Sciatic nerve (tissue), 2 donors: ENCODE data around the gene NTNG2. TPM values are rescaled to one million over a fixed set of nuclear protein-coding genes. Genes with fewer than 3 reads are reported as not detected.

Experiments used
- ATAC-seq: fragments of 200-7000 bp; cut with Tn5 transposase; one replicate; pipeline ENCODE4 v1.9.1; 2020; ENCODE audit warnings: mild to moderate bottlenecking, moderate library complexity
- DNase-seq: peaks from one replicate; pipeline ENCODE4 v3.0.0-alpha.2; 2020; ENCODE audit warnings: low spot score
- intact Hi-C: fragments of 100-400 bp; cut with DNase I; formaldehyde crosslinking; loops from one replicate; pipeline ENCODE4 v1.14.2; 2022
- total RNA-seq: library from RNA; stranded (reverse); fragmentation: NEBNext Ultra II Directional; extraction: Animal tissue kit (Norgen Biotek cat#: 25700); gene quantifications from one replicate; pipeline ENCODE4 v1.2.1, GENCODE V29; 2021
- donor health status: DM: no; HTN: no; CAD: no.
- donor health status: DM: no; HTN: no; CAD: no.

The NTNG2 gene
- total RNA-seq, 1 donor from 2014 or later, result 3.2 TPM

GRCh38 chr9:132221941-132222340 is 60.1 kb downstream of the NTNG2 start:
- ATAC-seq, result no peak
- no peak for DNase-seq
- intact Hi-C loops, result no loop called here

GRCh38 chr9:132224645-132225044 is 62.8 kb downstream of the NTNG2 start:
- ATAC-seq, result no peak
- intact Hi-C loops, result no loop called here
- DNase-seq, result no peak

GRCh38 chr9:132226571-132227430 is 64.9 kb downstream of the NTNG2 start:
- DNase-seq, result no peak
- intact Hi-C loops, result no loop called here
- ATAC-seq, result no peak

GRCh38 chr9:132228062-132228461 is 66.2 kb downstream of the NTNG2 start:
- DNase-seq (no peak), ATAC-seq (no peak)
- intact Hi-C loops, result no loop called here

- ATAC-seq, result no peak
- intact Hi-C loops, result no loop called here
- DNase-seq, result no peak
Observed at GRCh38 chr9:132230605-132231004, 68.7 kb downstream of the NTNG2 start.

GRCh38 chr9:132231019-132231701 is 69.3 kb downstream of the NTNG2 start:
- no peak for DNase-seq
- intact Hi-C loops, result no loop called here
- ATAC-seq, result no peak

GRCh38 chr9:132232522-132232921 is 70.7 kb downstream of the NTNG2 start:
- DNase-seq (no peak), ATAC-seq (no peak)
- intact Hi-C loops, result no loop called here

GRCh38 chr9:132233138-132233537 is 71.3 kb downstream of the NTNG2 start:
- intact Hi-C loops, result no loop called here
- no peak for ATAC-seq
- no peak for DNase-seq

GRCh38 chr9:132234535-132234934 is 72.7 kb downstream of the NTNG2 start:
- no peak for DNase-seq
- intact Hi-C loops, result no loop called here
- no peak for ATAC-seq

GRCh38 chr9:132235125-132235524 is 73.3 kb downstream of the NTNG2 start:
- ATAC-seq (no peak), DNase-seq (no peak)
- intact Hi-C loops, result loop anchor here (5.0 kb wide), 1 partner anchor 473 kb away; no protein-coding TSS in a partner anchor

- peak; percentile 89 for DNase-seq
- intact Hi-C loops, result loop anchor here (1.0 to 5.0 kb wide), 2 partner anchors 21 to 474 kb away; no protein-coding TSS in a partner anchor
Observed at GRCh38 chr9:132235894-132236661, 74.2 kb downstream of the NTNG2 start.

GRCh38 chr9:132236662-132237311 is 74.9 kb downstream of the NTNG2 start:
- ATAC-seq, result no peak
- no peak for DNase-seq
- intact Hi-C loops, result loop anchor here (1.0 to 5.0 kb wide), 2 partner anchors 21 to 474 kb away; no protein-coding TSS in a partner anchor

More at GRCh38 chr9:132235894-132236661, 74.2 kb downstream of the NTNG2 start:
- ATAC-seq, result no peak

- intact Hi-C loops, result loop anchor here (5.0 kb wide), 1 partner anchor 475 kb away; no protein-coding TSS in a partner anchor
- ATAC-seq (no peak), DNase-seq (no peak)
Observed at GRCh38 chr9:132237481-132237880, 75.6 kb downstream of the NTNG2 start.

- ATAC-seq (no peak), DNase-seq (no peak)
- intact Hi-C loops, result loop anchor here (5.0 kb wide), 1 partner anchor 476 kb away; no protein-coding TSS in a partner anchor
Observed at GRCh38 chr9:132238026-132238972, 76.4 kb downstream of the NTNG2 start.

GRCh38 chr9:132238992-132239391 is 77.1 kb downstream of the NTNG2 start:
- no peak for ATAC-seq
- no peak for DNase-seq
- intact Hi-C loops, result loop anchor here (5.0 kb wide), 1 partner anchor 477 kb away; no protein-coding TSS in a partner anchor

GRCh38 chr9:132239518-132239917 is 77.7 kb downstream of the NTNG2 start:
- ATAC-seq (no peak), DNase-seq (no peak)
- intact Hi-C loops, result loop anchor here (5.0 kb wide), 1 partner anchor 477 kb away; no protein-coding TSS in a partner anchor

GRCh38 chr9:132239999-132240840 is 78.4 kb downstream of the NTNG2 start:
- ATAC-seq (no peak), DNase-seq (no peak)
- intact Hi-C loops, result loop anchor here (5.0 kb wide), 1 partner anchor 478 kb away; no protein-coding TSS in a partner anchor
